ENCODE measurements around the gene PDK4. TPM values are rescaled to one million over a fixed set of nuclear protein-coding genes. Genes with fewer than 3 reads are reported as not detected.

The PDK4 gene
- total RNA-seq, 2 experiments from 2014 or later: not detected

GRCh38 chr7:95540366-95540765 is 56.0 kb downstream of the PDK4 start:
- H4K20me1 ChIP-seq (ENCODE audit: insufficient read depth, low read length): no peaks in the 10 kb centered on the region
- no peaks in the 10 kb centered on the region for H3K9me3 ChIP-seq (ENCODE audit: low read length)
- TF ChIP-seq CTCF (conservative IDR thresholded peaks at IDR 0.05; ENCODE audit: low read length) (no peak), EZH2phosphoT487 (IDR thresholded peaks at IDR 0.05; ENCODE audit: borderline replicate concordance, low read depth, low read length) (no peak)
- H3K27ac ChIP-seq (ENCODE audit: low read depth, low read length, poor library complexity, severe bottlenecking): no peak overlapping the region
- H2AFZ ChIP-seq (ENCODE audit: low read length): no peak overlapping the region
- no peak for DNase-seq (ENCODE audit: low spot score)
- CTCF ChIA-PET (ENCODE audit: unreplicated experiment): no interaction called here
- H3K9me2 ChIP-seq (ENCODE audit: insufficient read depth, low read length): no peaks in the 10 kb centered on the region
- intact Hi-C loops (cut with micrococcal nuclease; ENCODE audit: unreplicated experiment): no loop called here
- POLR2A ChIA-PET: no interaction called here
- H3K4me2 ChIP-seq (ENCODE audit: low read length): no peak overlapping the region
- no peak overlapping the region for H3K4me3 ChIP-seq (ENCODE audit: low read depth, low read length, poor library complexity, severe bottlenecking)
- BruUV-seq (replicated peaks): no TSS peak
- no peaks in the 10 kb centered on the region for H3K79me2 ChIP-seq (ENCODE audit: insufficient read depth, low read depth, low read length)
- H3K4me1 ChIP-seq (ENCODE audit: insufficient read depth, low read length, poor library complexity, severe bottlenecking): no peaks in the 10 kb centered on the region
- H3K36me3 ChIP-seq (ENCODE audit: insufficient read depth, low read length): no peaks in the 10 kb centered on the region

DNA sequence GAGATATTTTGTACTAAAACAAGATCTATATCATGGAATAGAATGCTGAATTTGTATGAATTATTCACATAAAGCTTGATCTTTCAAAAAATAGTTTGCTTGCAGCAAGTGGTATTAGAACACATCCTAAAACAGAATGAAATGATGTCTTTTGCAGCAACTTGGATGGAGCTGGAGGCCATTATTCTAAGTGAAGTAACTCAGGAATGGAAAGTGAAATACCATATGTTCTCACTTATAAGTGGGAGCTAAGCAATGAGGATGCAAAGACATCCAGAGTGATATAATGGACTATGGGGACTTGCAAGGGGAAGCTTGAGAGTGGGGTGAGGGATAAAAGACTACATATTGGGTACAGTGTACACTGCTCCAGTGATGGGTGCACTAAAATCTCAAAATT is 56.9 kb downstream of the PDK4 start:
- Histone ChIP-seq H3K79me2 (ENCODE audit: insufficient read depth, low read depth, low read length) (no peaks in the 10 kb centered on the region), H2AFZ (ENCODE audit: low read length) (no peak overlapping the region), H3K36me3 (ENCODE audit: insufficient read depth, low read length) (no peaks in the 10 kb centered on the region), H3K4me1 (ENCODE audit: insufficient read depth, low read length, poor library complexity, severe bottlenecking) (no peaks in the 10 kb centered on the region), H4K20me1 (ENCODE audit: insufficient read depth, low read length) (no peaks in the 10 kb centered on the region), H3K4me2 (ENCODE audit: low read length) (no peak overlapping the region), H3K27ac (ENCODE audit: low read depth, low read length, poor library complexity, severe bottlenecking) (no peak overlapping the region), H3K4me3 (ENCODE audit: low read depth, low read length, poor library complexity, severe bottlenecking) (no peak overlapping the region), H3K9me3 (ENCODE audit: low read length) (no peaks in the 10 kb centered on the region), H3K9me2 (ENCODE audit: insufficient read depth, low read length) (no peaks in the 10 kb centered on the region)
- intact Hi-C loops (cut with micrococcal nuclease; ENCODE audit: unreplicated experiment): no loop called here
- POLR2A ChIA-PET: no interaction called here
- CTCF ChIA-PET (ENCODE audit: unreplicated experiment): no interaction called here
- DNase-seq (ENCODE audit: low spot score): no peak
- TF ChIP-seq CTCF (conservative IDR thresholded peaks at IDR 0.05; ENCODE audit: low read length): no peak
- no TSS peak for BruUV-seq (replicated peaks)

GRCh38 chr7:95537468-95537867 is 58.8 kb downstream of the PDK4 start:
- Histone ChIP-seq H3K4me1 (ENCODE audit: insufficient read depth, low read length, poor library complexity, severe bottlenecking) (no peaks in the 10 kb centered on the region), H3K9me3 (ENCODE audit: low read length) (no peaks in the 10 kb centered on the region), H3K9me2 (ENCODE audit: insufficient read depth, low read length) (no peaks in the 10 kb centered on the region), H3K79me2 (ENCODE audit: insufficient read depth, low read depth, low read length) (no peaks in the 10 kb centered on the region), H2AFZ (ENCODE audit: low read length) (no peak overlapping the region), H3K4me3 (ENCODE audit: low read depth, low read length, poor library complexity, severe bottlenecking) (no peak overlapping the region), H4K20me1 (ENCODE audit: insufficient read depth, low read length) (no peaks in the 10 kb centered on the region), H3K36me3 (ENCODE audit: insufficient read depth, low read length) (no peaks in the 10 kb centered on the region), H3K27ac (ENCODE audit: low read depth, low read length, poor library complexity, severe bottlenecking) (no peak overlapping the region), H3K4me2 (ENCODE audit: low read length) (no peak overlapping the region)
- BruUV-seq (replicated peaks): no TSS peak
- DNase-seq (ENCODE audit: low spot score): no peak
- intact Hi-C loops (cut with micrococcal nuclease; ENCODE audit: unreplicated experiment): no loop called here
- CTCF ChIA-PET (ENCODE audit: unreplicated experiment): no interaction called here
- POLR2A ChIA-PET: no interaction called here
- TF ChIP-seq EZH2phosphoT487 (IDR thresholded peaks at IDR 0.05; ENCODE audit: borderline replicate concordance, low read depth, low read length) (no peak), CTCF (conservative IDR thresholded peaks at IDR 0.05; ENCODE audit: low read length) (no peak)
